ENCODE results near the gene GUCA2B.

GUCA2B gene

DNA sequence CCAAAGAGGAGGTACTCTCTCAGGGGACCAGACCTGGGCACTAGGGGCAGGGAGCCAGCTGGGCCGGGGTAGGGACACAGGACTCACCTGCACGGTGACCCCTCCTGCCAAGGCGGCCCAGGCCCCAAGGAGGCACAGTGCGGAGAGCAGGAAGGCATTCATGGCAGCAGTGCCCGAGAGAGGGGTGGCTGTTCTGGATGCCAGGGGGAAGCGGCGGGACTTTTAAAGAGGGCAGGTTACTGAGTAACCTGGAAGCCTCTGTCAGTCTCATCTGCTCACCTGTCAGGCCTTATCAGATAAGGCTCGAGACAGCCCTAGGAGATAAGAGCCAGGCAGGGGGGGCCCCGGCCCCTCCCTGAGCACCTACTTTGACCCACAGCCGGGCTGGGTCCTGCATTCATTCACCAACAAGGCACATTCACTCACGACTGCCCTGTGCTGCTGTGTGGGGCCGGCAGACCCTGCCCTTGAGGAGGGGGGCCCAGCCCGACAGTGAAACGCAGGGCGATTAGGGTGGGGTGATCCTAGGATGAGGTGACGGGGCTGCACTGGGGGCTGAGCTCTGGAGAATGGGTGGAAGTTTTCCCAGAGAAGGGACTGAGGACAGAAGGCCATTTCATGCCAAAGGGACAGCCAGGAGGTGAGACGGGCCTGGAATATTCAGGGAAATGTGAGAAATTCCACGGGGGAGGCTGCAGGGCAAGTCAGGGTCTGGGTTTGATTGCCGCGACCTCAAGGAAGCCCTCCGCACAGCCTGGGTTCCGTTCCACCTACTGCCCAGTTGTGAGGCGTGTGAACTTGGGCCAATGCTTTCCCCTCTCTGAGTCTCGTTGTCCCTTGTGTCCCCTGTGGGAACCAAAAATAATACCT is 11.6 kb downstream of the GUCA2B start, which contains the start of gene GUCA2A:
Gene GUCA2A (minus strand): TSS at position 195 of the 870 bp plus-strand sequence. CDS start 33 bp downstream, at position 162.
- no peak for DNase-seq
- H3K27me3 ChIP-seq (replicated peaks) = no peaks in the 10 kb centered on the region
- no peak within 1 kb of the TSS for H3K4me3 ChIP-seq (ENCODE audit: low read depth, low read length)
- in situ Hi-C loops (cut with HindIII; ENCODE audit: low pct_ligation_motif_present, low sequenced_read_pairs) = no loop called here
- H3K36me3 ChIP-seq (replicated peaks) = no peaks in the 10 kb centered on the region
- H3K27ac ChIP-seq = no peak within 1 kb of the TSS
- TF ChIP-seq, protein P1, sequence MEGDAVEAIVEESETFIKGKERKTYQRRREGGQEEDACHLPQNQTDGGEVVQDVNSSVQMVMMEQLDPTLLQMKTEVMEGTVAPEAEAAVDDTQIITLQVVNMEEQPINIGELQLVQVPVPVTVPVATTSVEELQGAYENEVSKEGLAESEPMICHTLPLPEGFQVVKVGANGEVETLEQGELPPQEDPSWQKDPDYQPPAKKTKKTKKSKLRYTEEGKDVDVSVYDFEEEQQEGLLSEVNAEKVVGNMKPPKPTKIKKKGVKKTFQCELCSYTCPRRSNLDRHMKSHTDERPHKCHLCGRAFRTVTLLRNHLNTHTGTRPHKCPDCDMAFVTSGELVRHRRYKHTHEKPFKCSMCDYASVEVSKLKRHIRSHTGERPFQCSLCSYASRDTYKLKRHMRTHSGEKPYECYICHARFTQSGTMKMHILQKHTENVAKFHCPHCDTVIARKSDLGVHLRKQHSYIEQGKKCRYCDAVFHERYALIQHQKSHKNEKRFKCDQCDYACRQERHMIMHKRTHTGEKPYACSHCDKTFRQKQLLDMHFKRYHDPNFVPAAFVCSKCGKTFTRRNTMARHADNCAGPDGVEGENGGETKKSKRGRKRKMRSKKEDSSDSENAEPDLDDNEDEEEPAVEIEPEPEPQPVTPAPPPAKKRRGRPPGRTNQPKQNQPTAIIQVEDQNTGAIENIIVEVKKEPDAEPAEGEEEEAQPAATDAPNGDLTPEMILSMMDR (IDR thresholded peaks at IDR 0.05; ENCODE audit: low read depth, low read length, missing control alignments) = no peak

DNA sequence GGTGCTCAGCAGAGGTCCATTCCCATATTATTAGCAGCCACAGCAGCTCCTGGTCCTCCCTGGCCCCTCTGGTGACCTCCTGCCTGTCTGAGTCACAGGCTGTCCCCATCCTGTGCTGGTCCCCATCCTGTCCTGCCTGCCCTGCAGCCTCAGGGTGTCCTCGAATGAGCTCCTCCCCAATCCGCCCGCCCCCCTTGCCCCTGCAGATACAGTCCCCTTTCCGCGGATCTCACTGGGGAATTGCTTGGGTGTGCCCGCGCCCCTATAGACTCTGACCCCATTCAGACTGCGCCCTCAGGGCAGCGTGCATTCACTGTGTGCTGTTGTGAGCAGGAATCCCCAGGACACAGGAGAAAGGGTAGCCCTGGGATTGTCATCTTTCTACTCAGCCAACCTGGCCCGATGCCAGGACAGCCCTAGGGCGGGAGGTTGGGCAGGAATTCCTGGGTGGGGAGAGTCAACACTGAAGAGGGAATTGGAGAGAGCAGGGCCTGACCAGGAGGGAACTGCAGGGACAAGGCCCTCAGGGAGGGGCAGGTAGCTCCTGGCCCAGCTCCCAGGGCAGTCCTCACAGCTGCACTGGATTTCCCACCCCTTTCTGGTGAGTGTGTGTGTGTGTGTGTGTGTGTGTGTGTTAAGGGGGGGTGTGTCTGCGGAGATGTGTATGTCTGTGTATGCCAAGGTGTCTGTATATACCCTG is 12.5 kb downstream of the GUCA2B start:
- peak; percentile 27 for DNase-seq
- Histone ChIP-seq H3K4me3 (ENCODE audit: low read depth, low read length) (no peak overlapping the region), H3K36me3 (replicated peaks) (no peaks in the 10 kb centered on the region), H3K27me3 (replicated peaks) (no peaks in the 10 kb centered on the region), H3K27ac (no peak overlapping the region)
- TF ChIP-seq, protein P1 (IDR thresholded peaks at IDR 0.05; ENCODE audit: low read depth, low read length, missing control alignments) = no peak
- in situ Hi-C loops (cut with HindIII; ENCODE audit: low pct_ligation_motif_present, low sequenced_read_pairs) = no loop called here

DNA sequence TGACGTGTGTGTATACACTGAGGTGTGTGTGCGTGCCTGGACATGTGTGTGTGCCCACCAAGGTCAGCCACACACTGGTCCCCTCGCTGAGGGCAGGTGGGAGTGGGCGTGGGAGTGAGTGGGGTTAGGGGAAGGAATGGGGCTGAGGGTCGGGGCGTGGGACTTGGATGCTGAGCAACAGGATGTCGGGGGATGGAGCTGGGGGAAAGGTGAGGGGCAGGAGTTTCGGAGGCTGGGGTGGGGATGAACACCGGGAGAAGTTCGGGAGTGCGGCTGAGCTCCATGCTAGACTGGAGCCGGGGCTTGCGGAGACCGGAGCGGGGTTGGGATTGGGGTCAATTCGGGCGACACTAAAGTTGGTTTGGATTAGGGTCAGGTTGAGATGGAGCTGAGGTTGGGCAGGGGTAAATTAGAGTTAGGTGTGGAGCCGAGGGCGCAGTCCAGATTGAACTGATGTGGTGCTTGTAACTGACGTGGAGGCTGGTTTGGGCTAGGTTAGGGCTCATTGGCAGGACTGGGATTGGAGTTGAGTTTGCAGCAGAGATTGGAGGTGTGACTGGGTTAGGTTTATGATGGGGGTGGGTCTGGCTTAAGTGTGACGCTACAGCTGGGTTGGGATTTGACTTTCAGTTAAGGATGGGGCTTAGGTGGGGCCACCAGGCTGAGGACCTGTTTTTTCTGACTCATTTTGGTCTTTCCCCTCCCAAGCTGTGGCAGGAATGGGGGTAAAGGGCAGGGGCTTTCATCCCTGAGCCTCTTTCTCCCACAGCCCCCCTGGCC is 14.6 kb downstream of the GUCA2B start:
- no peaks in the 10 kb centered on the region for H3K36me3 ChIP-seq (replicated peaks)
- in situ Hi-C loops (cut with HindIII; ENCODE audit: low pct_ligation_motif_present, low sequenced_read_pairs) = no loop called here
- TF ChIP-seq, protein P1 (IDR thresholded peaks at IDR 0.05; ENCODE audit: low read depth, low read length, missing control alignments) = no peak

DNA sequence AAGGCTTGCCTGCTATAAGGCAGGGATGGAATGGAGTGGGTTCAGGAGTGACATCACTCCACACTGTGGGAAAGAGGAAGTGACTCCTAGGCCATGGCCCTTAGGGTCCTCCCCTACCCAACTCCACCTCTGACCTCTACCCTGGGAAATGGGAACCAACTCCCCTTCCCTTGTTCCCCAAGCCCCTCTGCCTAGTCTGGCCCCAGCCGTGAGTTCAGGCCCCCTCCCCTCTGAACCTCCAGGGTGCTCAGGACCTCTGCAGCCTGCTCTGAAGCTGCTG is 15.1 kb downstream of the GUCA2B start:
- H3K36me3 ChIP-seq (replicated peaks) = no peaks in the 10 kb centered on the region
- no peak overlapping the region for H3K4me3 ChIP-seq (ENCODE audit: low read depth, low read length)
- H3K27ac ChIP-seq = no peak overlapping the region
- TF ChIP-seq, protein P1 (IDR thresholded peaks at IDR 0.05; ENCODE audit: low read depth, low read length, missing control alignments) = no peak
- no peaks in the 10 kb centered on the region for H3K27me3 ChIP-seq (replicated peaks)
- in situ Hi-C loops (cut with HindIII; ENCODE audit: low pct_ligation_motif_present, low sequenced_read_pairs) = no loop called here
- DNase-seq = no peak

More for the DNA sequence above, 14.6 kb downstream of the GUCA2B start:
- no peak for DNase-seq
- Histone ChIP-seq H3K4me3 (ENCODE audit: low read depth, low read length) (no peak overlapping the region), H3K27me3 (replicated peaks) (no peaks in the 10 kb centered on the region), H3K27ac (no peak overlapping the region)

DNA sequence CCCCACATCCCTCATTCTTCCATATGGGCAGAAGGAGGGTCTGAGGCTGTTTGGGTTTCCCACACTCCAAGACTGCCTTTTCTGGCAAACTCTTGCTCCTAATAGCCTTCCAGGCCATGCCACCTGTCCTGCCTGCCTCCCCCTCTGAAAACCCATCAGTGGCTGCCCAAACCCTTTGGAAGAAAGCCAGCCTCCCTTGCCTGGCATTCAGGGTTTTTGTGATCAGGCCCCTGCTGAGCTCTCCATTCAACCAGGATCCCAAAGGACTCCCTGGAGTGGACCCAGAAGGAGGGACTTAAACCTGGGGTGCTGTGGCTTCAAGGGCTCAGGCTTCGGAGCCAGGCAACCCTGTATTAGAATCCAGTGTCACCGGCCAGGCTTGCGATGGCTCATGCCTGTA is 15.6 kb downstream of the GUCA2B start:
- no peak for DNase-seq
- Histone ChIP-seq H3K27ac (no peak overlapping the region), H3K4me3 (ENCODE audit: low read depth, low read length) (no peak overlapping the region), H3K36me3 (replicated peaks) (no peaks in the 10 kb centered on the region), H3K27me3 (replicated peaks) (no peaks in the 10 kb centered on the region)
- TF ChIP-seq, protein P1 (IDR thresholded peaks at IDR 0.05; ENCODE audit: low read depth, low read length, missing control alignments) = no peak
- in situ Hi-C loops (cut with HindIII; ENCODE audit: low pct_ligation_motif_present, low sequenced_read_pairs) = no loop called here

All from brain microvascular endothelial cell (primary cell).